ENCODE results near the gene CHMP6.

Gene CHMP6

GRCh38 chr17:81037798-81038733 is 46.4 kb downstream of the CHMP6 start:
- H3K4me3 ChIP-seq (ENCODE audit: low read depth, low read length): no peak overlapping the region
- no peak for DNase-seq (ENCODE audit: low read depth)

GRCh38 chr17:81039096-81039495 is 47.5 kb downstream of the CHMP6 start:
- no peak for DNase-seq (ENCODE audit: low read depth)
- H3K4me3 ChIP-seq (ENCODE audit: low read depth, low read length): no peak overlapping the region
- TF ChIP-seq MYC (IDR thresholded peaks at IDR 0.05; ENCODE audit: low read depth, low read length) (no peak), CTCF (IDR thresholded peaks at IDR 0.05; ENCODE audit: low read depth, low read length) (no peak)

More at GRCh38 chr17:81037798-81038733, 46.4 kb downstream of the CHMP6 start:
- TF ChIP-seq MAX (IDR thresholded peaks at IDR 0.05; ENCODE audit: low read depth, low read length): no peak
- TF ChIP-seq POLR2A (IDR thresholded peaks at IDR 0.05; ENCODE audit: extremely low read depth, insufficient read length): no peak
- TF ChIP-seq CTCF (IDR thresholded peaks at IDR 0.05; ENCODE audit: low read depth, low read length): no peak
- TF ChIP-seq MYC (IDR thresholded peaks at IDR 0.05; ENCODE audit: low read depth, low read length): no peak

GRCh38 chr17:81039854-81040758 is 48.5 kb downstream of the CHMP6 start:
- H3K4me3 ChIP-seq (ENCODE audit: low read depth, low read length): no peak overlapping the region
- DNase-seq (ENCODE audit: low read depth): peak; percentile 75
- TF ChIP-seq MYC (IDR thresholded peaks at IDR 0.05; ENCODE audit: low read depth, low read length) (no peak), MAX (IDR thresholded peaks at IDR 0.05; ENCODE audit: low read depth, low read length) (no peak), POLR2A (IDR thresholded peaks at IDR 0.05; ENCODE audit: extremely low read depth, insufficient read length) (no peak), CTCF (IDR thresholded peaks at IDR 0.05; ENCODE audit: low read depth, low read length) (no peak)

GRCh38 chr17:81040791-81041337 is 49.2 kb downstream of the CHMP6 start:
- TF ChIP-seq MAX (IDR thresholded peaks at IDR 0.05; ENCODE audit: low read depth, low read length): no peak
- peak; percentile 56 for TF ChIP-seq CTCF (IDR thresholded peaks at IDR 0.05; ENCODE audit: low read depth, low read length)
- no peak overlapping the region for H3K4me3 ChIP-seq (ENCODE audit: low read depth, low read length)
- peak; percentile 60 for DNase-seq (ENCODE audit: low read depth)

- H3K4me3 ChIP-seq (ENCODE audit: low read depth, low read length): no peak overlapping the region
- TF ChIP-seq CTCF (IDR thresholded peaks at IDR 0.05; ENCODE audit: low read depth, low read length) (no peak), MAX (IDR thresholded peaks at IDR 0.05; ENCODE audit: low read depth, low read length) (no peak), MYC (IDR thresholded peaks at IDR 0.05; ENCODE audit: low read depth, low read length) (no peak), POLR2A (IDR thresholded peaks at IDR 0.05; ENCODE audit: extremely low read depth, insufficient read length) (no peak)
- no peak for DNase-seq (ENCODE audit: low read depth)
Observed at GRCh38 chr17:81042606-81043005, 51.0 kb downstream of the CHMP6 start.

All from NB4 (cell line).